Liver (tissue), 9 donors: Measurements from ENCODE around the gene KANK4. TPM values are rescaled to one million over a fixed set of nuclear protein-coding genes. Genes with fewer than 3 reads are reported as not detected.

ENCODE experiments used
- DNase-seq: peaks from one replicate; pipeline ENCODE4 v3.0.0-alpha.2; 2017; ENCODE audit warnings: low spot score
- H3K27ac ChIP-seq, 2 donors: one replicate each; pipeline ENCODE4 v1.7.0; 2013; ENCODE audit warnings: inconsistent platforms in 2 of 2, low read length in 2 of 2, control low read depth in 1 of 2, low read depth in 1 of 2, mild to moderate bottlenecking in 1 of 2
- H3K27me3 ChIP-seq, 4 donors: one replicate each; pipeline versions ENCODE4 v1.6.1 to v1.7.0; 2013; ENCODE audit warnings: low read length in 3 of 4, inconsistent platforms in 1 of 4, mild to moderate bottlenecking in 1 of 4, moderate library complexity in 1 of 4; ENCODE audit not compliant: control insufficient read depth in 4 of 4, insufficient read depth in 4 of 4
- H3K36me3 ChIP-seq, 4 donors: one replicate each; pipeline versions ENCODE4 v1.6.1 to v1.7.0; 2013; ENCODE audit warnings: low read length in 3 of 4, mild to moderate bottlenecking in 3 of 4, low read depth in 1 of 4, moderate library complexity in 1 of 4; ENCODE audit not compliant: control insufficient read depth in 4 of 4, insufficient read depth in 3 of 4
- H3K4me1 ChIP-seq, 4 donors: one replicate each; pipeline versions ENCODE4 v1.6.1 to v1.7.0; 2013; ENCODE audit warnings: low read length in 3 of 4, mild to moderate bottlenecking in 3 of 4, moderate library complexity in 1 of 4; ENCODE audit not compliant: control insufficient read depth in 4 of 4, insufficient read depth in 4 of 4
- H3K4me3 ChIP-seq, 3 donors: one replicate each; pipeline versions ENCODE4 v1.6.1 to v1.7.0; 2013; ENCODE audit warnings: low read length in 3 of 3, control low read depth in 1 of 3, low read depth in 1 of 3, mild to moderate bottlenecking in 1 of 3
- H3K9ac ChIP-seq, 2 donors: one replicate each; pipeline ENCODE4 v1.7.0; 2013; ENCODE audit warnings: low read length in 2 of 2, mild to moderate bottlenecking in 2 of 2, moderate library complexity in 2 of 2, control low read depth in 1 of 2, low read depth in 1 of 2
- H3K9me3 ChIP-seq, 4 donors: one replicate each; pipeline versions ENCODE4 v1.6.1 to v1.7.0; 2013; ENCODE audit warnings: low read length in 3 of 4; ENCODE audit not compliant: control insufficient read depth in 4 of 4
- CTCF ChIP-seq: fragments of 150-350 bp; IDR thresholded peaks from 2 replicates; pipeline ENCODE4 v1.5.1; 2017; ENCODE audit warnings: improper control_type of control experiment, low read depth, low read length; ENCODE audit not compliant: missing input control
- FOXA1 ChIP-seq: IDR thresholded peaks from 2 replicates; pipeline ENCODE4 v1.6.1; 2016; ENCODE audit warnings: antibody characterized with exemption
- GABPA ChIP-seq, 2 donors: IDR thresholded peaks in 1 of 2; conservative IDR thresholded peaks in 1 of 2; 2 replicates each; pipeline ENCODE4 v1.6.1; 2016; ENCODE audit warnings: antibody characterized with exemption in 2 of 2, mild to moderate bottlenecking in 1 of 2, moderate library complexity in 1 of 2
- HNF4A ChIP-seq, 2 donors: conservative IDR thresholded peaks; 2 replicates each; pipeline ENCODE4 v1.6.1; 2016; ENCODE audit warnings: antibody characterized with exemption in 2 of 2, mild to moderate bottlenecking in 2 of 2
- HNF4G ChIP-seq: IDR thresholded peaks from 2 replicates; pipeline ENCODE4 v1.6.1; 2016; ENCODE audit warnings: antibody characterized with exemption
- JUND ChIP-seq, 2 donors: IDR thresholded peaks; 2 replicates each; pipeline ENCODE4 v1.6.1; 2016; ENCODE audit warnings: antibody characterized with exemption in 2 of 2
- NR2F2 ChIP-seq: IDR thresholded peaks from 2 replicates; pipeline ENCODE4 v1.6.1; 2016; ENCODE audit warnings: antibody characterized with exemption
- RAD21 ChIP-seq, 2 donors: IDR thresholded peaks; 2 replicates each; pipeline ENCODE4 v1.6.1; 2016; ENCODE audit warnings: antibody characterized with exemption in 2 of 2, mild to moderate bottlenecking in 2 of 2
- REST ChIP-seq: IDR thresholded peaks from 2 replicates; pipeline ENCODE4 v1.6.1; 2016; ENCODE audit warnings: antibody characterized with exemption, mild to moderate bottlenecking
- RXRA ChIP-seq, 2 donors: IDR thresholded peaks; 2 replicates each; pipeline ENCODE4 v1.6.1; 2017 to 2018; ENCODE audit warnings: antibody characterized with exemption in 2 of 2, mild to moderate bottlenecking in 1 of 2
- SP1 ChIP-seq: IDR thresholded peaks from 2 replicates; pipeline ENCODE4 v1.6.1; 2018; ENCODE audit warnings: antibody characterized with exemption, mild to moderate bottlenecking
- TAF1 ChIP-seq: conservative IDR thresholded peaks from 2 replicates; pipeline ENCODE4 v1.6.1; 2016; ENCODE audit warnings: antibody characterized with exemption, mild to moderate bottlenecking
- YY1 ChIP-seq: IDR thresholded peaks from 2 replicates; pipeline ENCODE4 v1.6.1; 2016; ENCODE audit warnings: antibody characterized with exemption, mild to moderate bottlenecking
- WGBS: extraction: QIAGEN DNeasy Blood & Tissue Kit; methylation state at CpG from one replicate; pipeline ENCODE4 v1.1.7; 2013; 5-methylcytosine and 5-hydroxymethylcytosine counted together
- polyA plus RNA-seq, 2 donors: library from polyadenylated mRNA; stranded (reverse) in 1 of 2; unstranded in 1 of 2; fragments of 200-250 nt in 1 of 2; fragments of >200 nt in 1 of 2; fragmentation: Nextera tagmentation in 1 of 2; extraction: Ambion mirVana in 1 of 2; gene quantifications; one replicate each; pipeline versions ENCODE4 v1.2.1 to v1.2.3, GENCODE V29; 2013 to 2015
- total RNA-seq, 2 donors: library from RNA; depleted of rRNA; stranded (reverse); fragments of >200 nt; gene quantifications; one replicate each; pipeline ENCODE4 v1.2.3, GENCODE V29; 2014
- TF ChIP-seq, protein P1 (sequence below): IDR thresholded peaks from 2 replicates; pipeline ENCODE4 v1.6.1; 2016; ENCODE audit warnings: antibody characterized with exemption
- TF ChIP-seq, protein P2 (sequence below): IDR thresholded peaks from 2 replicates; pipeline ENCODE4 v1.6.1; 2016; ENCODE audit warnings: antibody characterized with exemption
- donor health status: healthy.
- donor health status: healthy.
- donor health status: healthy.
- donor health status: healthy.
- donor health status: healthy.

The KANK4 gene
- total and polyA plus RNA-seq, 4 donors, result 0.58 to 4.6 (median 1.1) TPM

- TF ChIP-seq NR2F2 (no peak), REST (no peak), RAD21 (IDR thresholded peaks at IDR 0.05) (no peak), TAF1 (no peak), HNF4A (conservative IDR thresholded peaks at IDR 0.05) (no peak), JUND (IDR thresholded peaks at IDR 0.05) (no peak), FOXA1 (no peak), YY1 (no peak), SP1 (no peak), HNF4G (no peak), GABPA (IDR thresholded peaks at IDR 0.05 in 1 of 2, conservative IDR thresholded peaks at IDR 0.05 in 1 of 2) (no peak), RXRA (IDR thresholded peaks at IDR 0.05) (no peak)
- TF ChIP-seq, protein P1, sequence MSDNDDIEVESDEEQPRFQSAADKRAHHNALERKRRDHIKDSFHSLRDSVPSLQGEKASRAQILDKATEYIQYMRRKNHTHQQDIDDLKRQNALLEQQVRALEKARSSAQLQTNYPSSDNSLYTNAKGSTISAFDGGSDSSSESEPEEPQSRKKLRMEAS, result no peak
- TF ChIP-seq, protein P2, sequence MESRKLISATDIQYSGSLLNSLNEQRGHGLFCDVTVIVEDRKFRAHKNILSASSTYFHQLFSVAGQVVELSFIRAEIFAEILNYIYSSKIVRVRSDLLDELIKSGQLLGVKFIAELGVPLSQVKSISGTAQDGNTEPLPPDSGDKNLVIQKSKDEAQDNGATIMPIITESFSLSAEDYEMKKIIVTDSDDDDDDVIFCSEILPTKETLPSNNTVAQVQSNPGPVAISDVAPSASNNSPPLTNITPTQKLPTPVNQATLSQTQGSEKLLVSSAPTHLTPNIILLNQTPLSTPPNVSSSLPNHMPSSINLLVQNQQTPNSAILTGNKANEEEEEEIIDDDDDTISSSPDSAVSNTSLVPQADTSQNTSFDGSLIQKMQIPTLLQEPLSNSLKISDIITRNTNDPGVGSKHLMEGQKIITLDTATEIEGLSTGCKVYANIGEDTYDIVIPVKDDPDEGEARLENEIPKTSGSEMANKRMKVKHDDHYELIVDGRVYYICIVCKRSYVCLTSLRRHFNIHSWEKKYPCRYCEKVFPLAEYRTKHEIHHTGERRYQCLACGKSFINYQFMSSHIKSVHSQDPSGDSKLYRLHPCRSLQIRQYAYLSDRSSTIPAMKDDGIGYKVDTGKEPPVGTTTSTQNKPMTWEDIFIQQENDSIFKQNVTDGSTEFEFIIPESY, result no peak
- Histone ChIP-seq H3K4me3 (no peak overlapping the region), H3K27me3 (no peaks in the 10 kb centered on the region), H3K36me3 (no peaks in the 10 kb centered on the region), H3K4me1 (no peaks in the 10 kb centered on the region), H3K27ac (no peak overlapping the region), H3K9me3 (no peaks in the 10 kb centered on the region), H3K9ac (no peak overlapping the region)
- WGBS, result 88% methylated on average over 7 of the region's 7 CpGs
- DNase-seq, result no peak
Measured at GRCh38 chr1:62333441-62333840, 14.2 kb upstream of the KANK4 start.

- H3K9me3 ChIP-seq, result no peaks in the 10 kb centered on the region
- WGBS, result 70% methylated on average over 22 of the region's 22 CpGs
- H3K9ac ChIP-seq, result no peak overlapping the region
- H3K27ac ChIP-seq, result no peak overlapping the region
- DNase-seq, result no peak
- H3K27me3 ChIP-seq, result no peaks in the 10 kb centered on the region
- no peaks in the 10 kb centered on the region for H3K4me1 ChIP-seq
- TF ChIP-seq JUND (IDR thresholded peaks at IDR 0.05) (no peak), CTCF (no peak), RAD21 (IDR thresholded peaks at IDR 0.05) (no peak)
- no peak overlapping the region for H3K4me3 ChIP-seq
- no peaks in the 10 kb centered on the region for H3K36me3 ChIP-seq
Measured at GRCh38 chr1:62327360-62328055, 8.3 kb upstream of the KANK4 start.
